MCF 10A (cell line): ENCODE data around the gene SDHB. TPM values are rescaled to one million over a fixed set of nuclear protein-coding genes. Genes with fewer than 3 reads are reported as not detected.

ENCODE experiments used
- BruUV-seq: library from RNA; stranded (reverse); fragments of 400-500 nt; replicated peaks from 2 replicates; lab custom pipeline; 2021; lab: Mats Ljungman, UMichigan
- CTCF ChIA-PET: fragments of 300-600 bp; sonication (Branson Sonifier 250); formaldehyde crosslinking; extraction: SDS; loops from one replicate; lab custom pipeline; 2021; ENCODE audit warnings: antibody characterized with exemption, inconsistent platforms; lab: Yijun Ruan, JAX
- POLR2A ChIA-PET: fragments of 300-600, 350-650 bp; sonication (Branson Sonifier 250); formaldehyde crosslinking; extraction: SDS; loops from one replicate; lab custom pipeline; 2020; ENCODE audit warnings: antibody characterized with exemption, inconsistent platforms; lab: Yijun Ruan, JAX
- DNase-seq: peaks from one replicate; pipeline ENCODE4 v3.0.0-alpha.2; 2018; ENCODE audit not compliant: unreplicated experiment
- H3K27ac Mint-ChIP-seq: one replicate; pipeline ENCODE4 v1.8.0; 2022; ENCODE audit warnings: mild to moderate bottlenecking, low read depth, mixed read lengths; ENCODE audit not compliant: unreplicated experiment
- H3K27me3 Mint-ChIP-seq: one replicate; pipeline ENCODE4 v1.8.0; 2022; ENCODE audit warnings: mixed read lengths; ENCODE audit not compliant: insufficient read depth, unreplicated experiment
- H3K36me3 Mint-ChIP-seq: one replicate; pipeline ENCODE4 v1.8.0; 2022; ENCODE audit warnings: mild to moderate bottlenecking, moderate library complexity, mixed read lengths; ENCODE audit not compliant: insufficient read depth, unreplicated experiment
- H3K4me1 Mint-ChIP-seq: one replicate; pipeline ENCODE4 v1.8.0; 2022; ENCODE audit warnings: mixed read lengths; ENCODE audit not compliant: insufficient read depth, unreplicated experiment
- H3K4me3 Mint-ChIP-seq: one replicate; pipeline ENCODE4 v1.8.0; 2022; ENCODE audit warnings: mild to moderate bottlenecking, moderate library complexity, mixed read lengths; ENCODE audit not compliant: unreplicated experiment
- H3K9me3 Mint-ChIP-seq: one replicate; pipeline ENCODE4 v1.8.0; 2022; ENCODE audit warnings: mixed read lengths; ENCODE audit not compliant: unreplicated experiment
- intact Hi-C: fragments of 100-400 bp; cut with micrococcal nuclease; formaldehyde crosslinking; loops from 2 replicates; pipeline ENCODE4 v1.14.1; 2022
- total RNA-seq: library from RNA; stranded (reverse); gene quantifications from 2 replicates; pipeline ENCODE4 v1.2.3, GENCODE V29; 2022
- TF ChIP-seq, protein P1 (sequence below): fragments of 200-600 bp; IDR thresholded peaks from one replicate; pipeline ENCODE4 v1.8.0; 2022; ENCODE audit warnings: antibody characterized with exemption, mild to moderate bottlenecking; ENCODE audit not compliant: unreplicated experiment

The SDHB gene
- total RNA-seq, 1 experiment from 2014 or later = 166 TPM

DNA sequence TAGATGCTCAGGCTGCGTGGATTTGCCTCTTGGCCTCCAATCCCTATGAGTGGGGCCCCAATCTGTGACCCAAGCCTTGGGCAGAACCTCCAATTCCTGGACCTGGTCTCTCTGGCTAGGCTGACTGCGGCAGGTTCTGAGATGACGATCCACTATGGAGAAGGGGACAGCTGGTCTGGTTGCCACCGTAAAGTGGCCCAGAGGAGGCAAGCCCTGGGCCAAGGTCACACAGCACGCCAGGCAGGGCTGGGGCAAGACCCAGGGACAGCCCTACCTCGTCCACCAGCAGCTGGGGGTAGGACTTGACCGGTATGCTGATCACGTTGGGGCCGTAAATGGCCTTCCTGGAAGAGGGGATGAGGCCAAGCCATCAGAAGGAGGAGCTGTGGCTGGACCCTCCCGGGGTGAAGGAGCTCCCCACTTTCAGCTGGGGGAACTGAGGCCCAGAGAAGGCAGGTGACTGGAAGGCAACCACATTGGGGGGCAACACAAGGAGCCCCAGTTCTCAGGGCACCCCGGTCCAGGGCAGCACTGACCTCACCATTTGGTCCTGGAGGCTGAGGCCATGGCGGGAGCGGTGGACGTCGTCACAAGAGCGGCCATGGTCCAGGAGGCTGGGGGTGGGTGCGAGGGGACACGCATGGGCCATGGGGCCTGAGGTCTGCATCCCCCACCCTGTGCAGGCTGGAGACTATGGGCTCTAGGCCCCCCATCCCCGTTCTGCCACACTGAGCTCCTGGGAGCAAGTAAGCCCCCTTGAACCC lies 51.9 kb downstream of the SDHB start:
- Mint-ChIP-seq H3K9me3 (no peaks in the 10 kb centered on the region), H3K27ac (no peak overlapping the region), H3K27me3 (no peaks in the 10 kb centered on the region), H3K36me3 (peaks cover 56% of the 10 kb centered on the region), H3K4me3 (no peak overlapping the region), H3K4me1 (peaks cover 8% of the 10 kb centered on the region)
- BruUV-seq = no TSS peak
- intact Hi-C loops = loop anchor here (2.0 kb wide), 1 partner anchor 51 kb away; no protein-coding TSS in a partner anchor
- CTCF ChIA-PET = interaction anchor here (0.6 to 1.2 kb wide), 5 partner anchors 8 to 52 kb away, joined by 3 to 4 read pairs (median 3); no protein-coding TSS in a partner anchor
- POLR2A ChIA-PET = interaction anchor here (0.7 to 0.9 kb wide), 2 partner anchors 20 to 23 kb away, joined by 3 read pairs; no protein-coding TSS in a partner anchor
- DNase-seq = no peak
- TF ChIP-seq, protein P1, sequence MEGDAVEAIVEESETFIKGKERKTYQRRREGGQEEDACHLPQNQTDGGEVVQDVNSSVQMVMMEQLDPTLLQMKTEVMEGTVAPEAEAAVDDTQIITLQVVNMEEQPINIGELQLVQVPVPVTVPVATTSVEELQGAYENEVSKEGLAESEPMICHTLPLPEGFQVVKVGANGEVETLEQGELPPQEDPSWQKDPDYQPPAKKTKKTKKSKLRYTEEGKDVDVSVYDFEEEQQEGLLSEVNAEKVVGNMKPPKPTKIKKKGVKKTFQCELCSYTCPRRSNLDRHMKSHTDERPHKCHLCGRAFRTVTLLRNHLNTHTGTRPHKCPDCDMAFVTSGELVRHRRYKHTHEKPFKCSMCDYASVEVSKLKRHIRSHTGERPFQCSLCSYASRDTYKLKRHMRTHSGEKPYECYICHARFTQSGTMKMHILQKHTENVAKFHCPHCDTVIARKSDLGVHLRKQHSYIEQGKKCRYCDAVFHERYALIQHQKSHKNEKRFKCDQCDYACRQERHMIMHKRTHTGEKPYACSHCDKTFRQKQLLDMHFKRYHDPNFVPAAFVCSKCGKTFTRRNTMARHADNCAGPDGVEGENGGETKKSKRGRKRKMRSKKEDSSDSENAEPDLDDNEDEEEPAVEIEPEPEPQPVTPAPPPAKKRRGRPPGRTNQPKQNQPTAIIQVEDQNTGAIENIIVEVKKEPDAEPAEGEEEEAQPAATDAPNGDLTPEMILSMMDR = no peak

DNA sequence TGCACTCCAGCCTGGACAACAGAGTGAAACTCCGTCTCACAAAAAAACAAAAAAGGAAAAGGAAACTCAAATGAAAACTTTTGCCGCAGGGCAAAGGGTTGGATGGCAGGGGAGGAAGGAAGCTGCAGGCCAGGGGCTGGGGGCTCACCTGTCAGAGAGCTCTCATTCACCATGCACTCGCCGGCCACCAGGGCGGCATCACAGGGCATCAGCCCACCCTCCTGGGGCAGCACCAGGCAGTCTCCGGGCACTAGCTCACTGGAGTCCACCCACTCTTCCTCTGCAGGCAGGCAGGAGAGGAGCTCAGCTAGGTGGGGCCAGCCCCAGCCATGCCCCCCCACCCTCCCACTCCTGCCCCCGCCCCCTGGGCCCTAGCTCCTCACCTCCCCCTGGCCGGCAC lies 54.0 kb downstream of the SDHB start:
- ChIA-PET POLR2A (interaction anchor here (0.5 kb wide), 1 partner anchor 38 kb away, joined by 3 read pairs; no protein-coding TSS in a partner anchor), CTCF (interaction anchor here (0.6 to 1.1 kb wide), 2 partner anchors 48 to 501 kb away, joined by 3 to 8 read pairs; no protein-coding TSS in a partner anchor)
- TF ChIP-seq, protein P1 = no peak
- Mint-ChIP-seq H3K27me3 (no peaks in the 10 kb centered on the region), H3K4me3 (no peak overlapping the region), H3K9me3 (no peaks in the 10 kb centered on the region), H3K27ac (no peak overlapping the region), H3K36me3 (peaks cover 52% of the 10 kb centered on the region), H3K4me1 (peaks cover 8% of the 10 kb centered on the region)
- intact Hi-C loops = no loop called here
- BruUV-seq = no TSS peak
- DNase-seq = no peak

DNA sequence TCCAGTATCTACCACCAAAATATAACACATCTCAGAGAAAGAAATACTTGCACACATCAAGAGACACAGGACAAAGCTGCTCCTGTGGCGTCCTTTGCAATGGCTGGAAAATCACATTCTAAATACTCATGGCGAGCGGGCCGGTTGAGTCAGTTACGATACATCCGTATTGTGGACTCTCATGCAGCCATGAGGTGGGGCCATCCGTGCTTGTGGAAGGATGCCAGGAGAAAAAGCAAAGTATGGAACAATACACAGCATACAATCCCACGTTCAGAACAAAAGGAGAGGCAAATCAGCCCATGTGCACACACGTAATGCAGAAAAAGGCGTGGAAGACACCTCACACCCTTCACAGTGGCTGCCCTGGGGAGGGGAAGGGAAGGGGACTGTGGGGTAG lies 55.2 kb downstream of the SDHB start:
- POLR2A ChIA-PET = no interaction called here
- CTCF ChIA-PET = no interaction called here
- no peaks in the 10 kb centered on the region for H3K4me1 Mint-ChIP-seq
- H3K27ac Mint-ChIP-seq = no peak overlapping the region
- no peaks in the 10 kb centered on the region for H3K27me3 Mint-ChIP-seq
- peaks cover 48% of the 10 kb centered on the region for H3K36me3 Mint-ChIP-seq
- TF ChIP-seq, protein P1 = no peak
- no peak overlapping the region for H3K4me3 Mint-ChIP-seq
- DNase-seq = no peak
- intact Hi-C loops = no loop called here
- no TSS peak for BruUV-seq
- no peaks in the 10 kb centered on the region for H3K9me3 Mint-ChIP-seq

DNA sequence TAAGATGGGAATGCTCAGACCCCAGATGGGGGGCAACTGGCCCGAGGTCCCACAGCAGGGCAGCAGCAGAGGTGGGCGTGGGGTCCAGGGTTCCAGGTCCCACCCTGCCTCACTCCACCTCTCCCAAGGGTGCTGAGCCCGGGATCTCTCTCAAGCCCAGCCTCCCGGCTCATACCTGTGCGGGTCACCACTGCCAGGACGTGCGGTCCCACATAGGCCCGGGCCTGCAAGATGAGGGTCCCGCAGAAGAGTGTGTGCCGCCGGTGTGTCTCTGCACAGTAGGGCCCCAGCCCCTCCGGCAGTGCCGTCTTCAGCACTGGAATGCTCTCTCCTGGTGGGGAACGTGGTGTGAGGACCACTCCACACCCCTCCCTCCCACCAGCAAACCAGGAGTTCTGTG lies 57.0 kb downstream of the SDHB start:
- intact Hi-C loops = no loop called here
- ChIA-PET CTCF (interaction anchor here (0.9 kb wide), 1 partner anchor 9 kb away, joined by 3 read pairs; no protein-coding TSS in a partner anchor), POLR2A (no interaction called here)
- Mint-ChIP-seq H3K27ac (no peak overlapping the region), H3K27me3 (no peaks in the 10 kb centered on the region), H3K36me3 (peaks cover 39% of the 10 kb centered on the region), H3K4me3 (no peak overlapping the region), H3K9me3 (no peaks in the 10 kb centered on the region), H3K4me1 (no peaks in the 10 kb centered on the region)
- DNase-seq = no peak
- BruUV-seq = no TSS peak
- TF ChIP-seq, protein P1 = no peak
